Effector CD4-positive, alpha-beta T cell (primary cell): Measurements from ENCODE around the gene PCBP3.
A peak's percentile ranks its signal among the peaks of the same experiment; 100 is the strongest.

Experiments used
- DNase-seq: peaks from one replicate; pipeline ENCODE4 v3.0.0-alpha.2; 2020

The PCBP3 gene

DNA sequence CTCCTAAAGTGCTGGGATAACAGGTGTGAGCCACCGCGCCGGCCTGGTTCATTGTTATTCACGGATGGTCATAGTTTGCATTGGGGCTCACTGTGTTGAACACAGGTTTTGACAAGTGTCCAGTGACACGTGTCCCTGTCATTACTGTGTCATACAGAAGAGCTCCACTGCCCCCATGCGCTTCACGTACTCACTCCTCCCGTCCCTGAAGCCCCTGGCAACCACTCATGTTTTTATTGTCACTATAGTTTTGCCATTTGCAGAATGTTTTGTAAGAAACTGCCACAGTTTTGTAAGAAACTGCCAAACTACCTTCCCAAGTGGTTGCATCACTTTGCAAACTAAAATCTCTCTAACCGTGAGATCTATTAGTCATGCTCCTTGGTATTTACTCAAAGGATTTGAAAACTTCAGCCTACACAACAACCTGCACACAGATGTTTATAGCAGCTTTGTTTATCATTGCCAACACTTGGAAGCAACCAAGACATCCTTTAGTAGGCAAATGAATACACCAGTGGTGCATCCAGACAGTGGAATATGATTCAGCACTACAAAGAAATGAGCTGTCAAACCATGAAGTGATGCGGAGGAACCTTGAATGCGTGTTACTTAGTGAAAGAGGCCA, 174.9 kb downstream of the PCBP3 start:
- DNase-seq, result no peak

DNA sequence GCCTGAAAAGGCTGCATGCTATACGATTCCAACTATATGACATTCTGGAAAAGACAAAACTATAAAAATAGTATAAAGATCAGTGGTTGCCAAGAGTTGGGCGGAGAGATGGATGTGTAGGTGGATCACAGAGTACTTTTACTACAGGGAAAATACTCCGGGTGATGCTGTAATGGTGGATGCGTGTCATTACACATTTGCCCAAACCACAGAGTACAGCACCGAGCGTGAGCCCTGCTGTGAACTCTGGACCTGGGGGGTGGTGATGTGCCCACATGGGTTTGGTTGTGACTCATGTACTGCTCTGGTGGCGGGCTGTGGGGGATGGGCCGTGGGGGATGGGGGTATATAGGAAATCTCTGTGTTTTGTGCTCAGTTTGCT, 175.4 kb downstream of the PCBP3 start:
- peak; percentile 17 for DNase-seq

DNA sequence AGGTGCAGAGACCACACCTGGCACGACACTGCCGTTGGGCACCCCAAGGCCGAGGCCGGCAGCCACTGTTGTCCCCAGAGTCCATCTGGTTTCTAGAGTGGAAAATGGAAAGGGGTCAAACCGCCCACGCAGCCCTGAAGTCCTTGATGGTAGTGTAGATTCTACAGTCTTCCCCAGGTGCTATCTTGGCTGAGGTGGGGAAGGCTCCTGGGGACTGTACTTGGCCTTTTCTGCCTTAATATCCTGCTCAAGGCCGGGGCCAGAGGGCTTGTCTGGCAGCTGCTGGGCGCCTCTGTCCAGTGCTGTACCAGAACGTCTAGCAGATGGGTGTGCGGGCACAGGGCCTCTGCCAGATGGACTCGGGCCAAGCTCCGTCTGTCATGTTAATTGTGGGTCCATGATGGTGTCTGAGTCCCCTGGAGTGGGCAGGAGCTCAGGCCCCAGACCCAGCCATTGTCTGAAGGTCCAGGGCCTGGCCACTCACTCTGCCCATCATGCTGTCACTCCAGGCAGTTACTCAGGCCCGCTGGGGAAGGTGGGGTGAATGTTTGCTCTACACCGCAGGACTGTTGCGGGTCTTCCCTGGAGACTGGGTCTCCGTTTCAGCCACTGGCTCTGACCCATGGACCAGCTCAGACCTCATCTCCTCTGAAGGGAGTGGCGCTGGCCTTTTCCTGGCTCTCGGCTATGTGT, 176.1 kb downstream of the PCBP3 start:
- DNase-seq, result no peak

DNA sequence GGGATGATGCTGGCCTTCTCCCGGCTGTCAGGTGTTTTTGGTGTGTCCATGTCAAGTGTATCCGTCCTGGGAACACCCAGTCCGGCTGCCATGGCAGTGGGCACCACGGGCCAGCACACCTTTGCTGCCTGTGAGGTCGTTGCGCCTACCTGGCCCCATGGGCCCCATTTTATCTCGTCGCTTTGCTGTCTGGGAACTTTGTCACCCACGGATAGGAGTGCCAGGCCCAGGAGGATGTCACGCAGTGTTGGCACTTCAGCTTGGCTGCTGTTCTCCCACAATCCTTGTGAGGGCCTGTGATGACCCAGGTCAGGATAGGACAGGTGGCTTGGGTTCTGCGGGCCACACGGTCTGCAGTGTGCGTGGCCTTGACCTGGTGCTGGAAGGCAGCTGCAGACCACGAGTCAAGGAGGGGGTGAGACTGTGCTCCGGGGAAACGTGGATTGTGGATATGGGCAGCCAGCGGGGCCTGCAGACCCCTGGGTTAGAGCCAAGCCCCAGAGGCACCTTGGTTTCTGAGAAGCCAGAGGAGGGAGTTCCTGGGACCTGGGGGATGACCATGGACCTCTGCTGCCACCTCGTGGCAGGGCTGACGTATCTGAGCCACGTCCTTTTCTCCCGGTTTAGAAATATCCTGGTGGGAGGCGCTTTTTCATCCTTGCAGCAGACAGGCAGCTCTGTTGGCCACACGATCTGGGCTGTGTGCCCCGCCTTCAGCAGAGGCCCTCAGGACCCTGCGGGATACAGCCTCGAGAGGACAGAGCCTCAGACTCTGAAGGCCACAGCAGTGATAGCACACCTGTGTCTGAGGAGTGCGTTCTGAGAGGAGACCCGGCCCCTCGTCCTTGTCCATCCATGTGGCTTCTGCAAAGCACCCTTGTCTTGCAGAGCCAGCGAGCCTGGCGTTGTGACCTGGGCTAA, 176.9 kb downstream of the PCBP3 start:
- peak; percentile 78 for DNase-seq

DNA sequence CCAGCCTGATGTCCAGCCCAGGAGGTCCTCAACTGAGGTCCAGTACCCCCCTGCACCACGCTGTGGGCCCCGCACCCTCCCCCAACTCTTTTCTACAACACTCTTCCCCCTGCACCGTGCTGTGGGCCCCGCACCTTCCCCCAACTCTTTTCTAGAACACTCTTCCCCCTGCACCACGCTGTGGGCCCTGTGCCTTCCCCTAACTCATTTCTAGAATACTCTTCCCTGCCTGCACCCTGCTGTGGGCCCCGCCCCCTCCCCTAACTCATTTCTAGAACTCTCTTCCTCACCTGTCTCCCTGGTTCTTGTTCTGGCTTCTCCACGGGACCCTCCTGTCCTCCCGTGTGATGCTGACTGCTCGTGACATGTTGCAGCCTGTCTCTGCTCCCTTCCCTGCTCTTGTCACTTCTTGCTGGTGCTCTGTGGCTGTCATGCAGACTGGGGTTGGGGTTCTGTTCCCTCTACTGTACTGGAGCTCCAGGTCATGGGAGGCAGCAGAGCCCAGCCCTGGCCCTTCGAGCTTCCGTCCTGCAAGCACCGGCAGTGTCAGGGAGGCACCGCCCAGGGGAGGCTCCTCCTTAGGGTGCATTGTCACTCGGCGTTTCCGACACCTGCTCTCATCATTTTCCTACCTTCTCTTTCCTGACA, 177.9 kb downstream of the PCBP3 start:
- no peak for DNase-seq

DNA sequence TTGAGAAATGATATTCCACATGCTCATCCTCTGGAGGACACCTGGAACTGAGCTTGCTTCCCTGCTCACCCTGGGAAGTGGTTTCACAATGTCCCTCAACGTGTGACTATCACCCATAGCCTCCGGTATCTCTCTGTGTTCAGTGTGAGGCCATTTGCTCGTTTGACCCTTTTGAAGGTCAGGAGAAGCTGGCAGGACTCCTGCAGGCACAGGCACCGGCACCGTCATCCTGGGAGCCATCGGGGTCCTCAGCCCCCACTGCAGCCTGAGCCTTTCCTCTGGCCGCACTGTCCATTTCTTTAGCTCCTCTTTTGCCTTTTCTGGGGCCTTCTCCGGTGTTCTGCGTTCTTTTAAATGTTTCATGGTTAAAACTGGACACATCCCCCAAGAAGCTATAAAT, 178.5 kb downstream of the PCBP3 start:
- DNase-seq, result no peak

DNA sequence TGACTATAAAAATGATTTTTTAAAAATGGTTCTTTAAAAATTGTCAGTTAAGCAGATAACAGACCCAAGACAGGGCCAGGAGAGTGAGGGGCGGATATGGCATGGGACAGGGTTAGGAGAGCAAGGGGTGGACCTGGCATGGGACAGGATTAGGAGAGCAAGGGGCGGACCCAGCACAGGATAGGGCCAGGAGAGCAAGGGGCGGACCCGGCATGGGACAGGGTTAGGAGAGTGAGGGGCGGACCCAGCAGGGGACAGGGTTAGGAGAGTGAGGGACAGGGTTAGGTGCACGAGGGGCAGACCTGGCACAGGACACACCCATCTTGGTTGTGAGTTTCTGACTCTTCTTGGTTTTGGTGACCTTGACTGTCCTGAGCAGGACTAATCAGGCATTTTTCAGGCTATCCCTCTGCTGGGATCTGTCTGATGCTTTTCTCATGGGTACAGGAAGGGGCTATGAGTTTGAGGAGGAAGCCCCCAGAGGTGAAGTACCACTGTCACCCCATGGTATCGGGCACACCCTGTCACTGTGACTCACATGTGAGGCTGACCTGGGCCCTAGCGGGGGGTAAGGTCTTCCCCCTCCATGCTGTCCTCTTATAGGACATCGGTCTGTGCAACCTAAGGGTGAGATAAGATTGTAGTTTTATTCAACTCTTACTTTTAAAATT, 179.0 kb downstream of the PCBP3 start:
- no peak for DNase-seq

DNA sequence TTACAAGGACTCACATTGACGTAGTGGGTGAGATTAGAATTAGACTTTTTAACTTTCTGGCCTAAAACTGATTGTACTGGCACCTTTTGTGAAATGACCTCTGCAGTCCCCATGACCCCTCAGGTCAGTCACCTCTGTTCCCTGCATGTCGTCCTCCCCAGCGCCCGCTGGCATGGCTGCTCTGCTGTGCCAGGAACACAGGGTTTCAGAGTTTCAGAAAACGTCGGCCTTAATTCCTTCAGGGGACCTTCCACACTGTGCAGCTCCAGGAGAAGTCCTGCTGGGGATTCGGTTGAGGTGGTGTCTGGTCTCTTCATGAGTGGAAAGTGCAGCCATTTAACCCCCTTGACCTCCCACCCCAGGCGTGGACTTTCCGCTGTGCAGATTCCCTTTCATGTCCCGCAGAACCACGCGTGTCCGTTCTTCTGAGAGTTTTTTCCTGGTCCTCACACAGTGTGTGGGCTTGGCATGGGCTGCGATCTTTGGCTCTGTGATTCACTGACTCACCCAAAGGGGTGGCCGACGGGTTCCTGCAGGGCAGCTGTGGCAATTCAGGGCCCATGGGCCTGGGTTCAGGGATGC, 179.7 kb downstream of the PCBP3 start:
- DNase-seq, result no peak

DNA sequence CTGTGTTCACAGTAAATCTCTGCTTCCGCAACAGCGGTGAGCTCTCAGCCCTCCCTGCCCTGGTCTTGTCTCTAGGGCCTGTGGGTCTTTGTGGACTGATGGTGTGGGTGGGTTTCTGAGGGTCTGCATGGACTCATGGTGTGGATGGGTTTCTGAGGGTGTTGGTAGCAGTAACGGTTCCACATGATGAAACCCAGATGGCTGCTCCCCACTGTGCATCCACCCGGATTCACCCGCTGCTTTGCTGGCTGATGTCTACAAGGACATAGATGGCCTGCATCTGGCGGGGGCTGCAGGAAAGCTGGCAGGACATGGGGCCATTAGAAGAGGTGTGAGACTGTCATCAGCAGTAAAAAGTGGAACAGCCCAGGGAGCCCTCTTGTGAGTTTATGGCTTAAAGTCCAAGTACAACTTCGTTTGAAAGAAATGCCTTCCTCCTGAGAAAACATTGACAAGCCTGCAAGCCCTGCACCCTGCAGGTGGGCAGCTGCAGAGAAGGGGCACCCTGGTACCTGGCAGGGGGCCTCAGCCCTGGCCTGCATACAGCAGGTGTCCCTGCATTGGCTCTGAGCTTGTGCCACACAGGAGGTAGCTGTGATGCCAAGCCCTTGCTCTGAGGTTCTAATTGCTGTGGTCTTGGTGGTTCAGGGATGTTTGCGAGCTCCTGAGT, 181.2 kb downstream of the PCBP3 start:
- DNase-seq, result no peak

DNA sequence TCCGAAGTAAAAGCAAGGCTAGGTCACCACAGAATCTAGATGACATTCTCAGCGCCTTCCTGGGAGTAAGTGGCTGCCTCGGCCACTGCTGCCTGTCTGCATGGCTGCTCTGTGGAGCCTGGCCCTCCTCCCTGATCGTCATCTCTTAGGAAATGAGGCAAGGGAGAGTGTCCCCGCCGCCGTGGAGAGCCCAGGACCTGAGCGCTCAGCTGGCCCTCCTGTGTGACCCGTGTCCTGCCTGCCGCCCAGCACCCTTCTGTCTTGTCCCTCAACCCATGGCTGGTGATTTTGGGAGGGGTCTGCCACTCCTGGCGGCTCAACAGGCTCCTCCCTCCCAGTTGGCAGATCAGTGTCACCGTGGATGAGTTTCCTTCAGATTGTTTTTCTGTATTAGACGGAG, 181.7 kb downstream of the PCBP3 start:
- no peak for DNase-seq

DNA sequence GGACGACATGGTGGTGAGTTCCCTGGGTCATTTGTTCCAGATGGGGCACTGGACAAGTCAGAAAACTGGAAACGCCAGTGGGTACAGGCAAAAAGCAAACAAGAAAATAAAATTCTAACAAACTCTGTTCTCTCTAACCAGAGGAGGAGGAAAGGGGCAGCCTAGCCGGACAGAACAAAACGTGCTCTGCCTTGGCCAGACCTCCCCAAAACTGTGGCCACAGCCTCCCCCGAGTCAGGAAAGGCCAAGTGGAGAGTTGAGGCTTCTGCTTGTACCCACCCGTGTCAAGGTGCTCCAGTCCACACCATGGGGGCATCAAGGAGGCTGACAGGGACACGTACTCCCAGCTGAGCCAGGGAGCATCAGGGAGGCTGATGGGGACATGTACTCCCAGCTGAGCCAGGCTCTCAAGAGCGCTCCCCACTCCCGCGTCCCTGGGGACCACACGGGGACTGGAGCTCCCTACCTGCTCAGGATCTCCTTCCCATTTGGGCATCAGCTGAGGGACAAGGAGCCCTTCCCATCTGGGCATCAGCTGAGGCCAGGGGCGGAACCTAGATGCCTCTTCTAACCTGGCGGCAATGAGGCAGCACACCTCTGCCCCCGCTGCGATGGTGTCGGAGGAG, 183.3 kb downstream of the PCBP3 start:
- no peak for DNase-seq

DNA sequence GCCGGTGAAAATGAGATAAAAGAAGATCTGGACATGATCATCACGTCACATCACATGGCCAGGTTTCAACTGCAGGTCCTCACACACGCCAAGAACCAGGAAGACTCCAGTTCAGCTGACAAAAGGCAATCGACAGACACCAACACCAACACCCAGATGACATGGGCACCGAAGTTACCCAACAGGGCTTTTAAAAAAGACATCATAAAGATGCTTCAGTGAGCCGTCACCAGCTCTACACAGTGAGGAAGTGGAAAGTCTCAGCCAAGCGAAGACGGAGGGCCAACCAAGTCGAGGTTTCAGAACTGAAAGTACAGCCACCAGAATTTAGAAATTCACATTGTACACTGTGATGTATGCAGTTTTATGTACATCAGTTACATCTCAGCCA, 183.8 kb downstream of the PCBP3 start:
- DNase-seq, result no peak

DNA sequence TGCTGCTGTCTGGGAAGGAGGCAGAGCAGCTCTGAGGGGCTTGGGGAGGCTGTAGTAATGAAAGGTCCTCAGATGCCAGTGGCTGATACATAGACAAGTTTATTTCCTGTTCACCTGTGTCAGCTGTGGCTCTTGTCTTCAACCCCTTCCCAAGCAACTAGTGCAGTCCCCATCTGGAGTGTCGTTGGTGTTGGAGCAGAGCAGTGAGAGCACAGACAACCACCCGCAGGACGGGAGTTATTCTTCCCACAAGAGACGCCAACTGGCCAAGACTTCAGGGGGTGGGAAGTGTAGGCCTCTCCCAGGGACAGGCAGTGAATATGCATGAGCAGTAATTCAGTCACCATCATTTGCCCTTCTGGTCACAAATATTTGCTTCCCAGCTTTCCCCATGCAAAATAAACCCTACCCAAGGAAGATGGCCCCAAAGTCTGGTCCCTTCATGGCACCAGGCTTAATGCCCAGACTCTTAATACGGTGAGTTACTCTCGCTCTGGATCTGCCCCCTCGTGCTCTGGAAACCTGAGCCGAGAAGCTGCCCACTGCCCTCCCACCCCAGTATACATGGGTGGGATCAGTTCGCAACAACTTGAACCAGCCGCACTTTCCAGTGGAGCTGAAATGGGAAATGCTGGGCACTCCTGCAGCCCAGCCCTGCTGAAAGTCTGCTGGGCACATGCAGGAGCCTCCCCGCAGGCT, 184.5 kb downstream of the PCBP3 start:
- DNase-seq, result no peak

DNA sequence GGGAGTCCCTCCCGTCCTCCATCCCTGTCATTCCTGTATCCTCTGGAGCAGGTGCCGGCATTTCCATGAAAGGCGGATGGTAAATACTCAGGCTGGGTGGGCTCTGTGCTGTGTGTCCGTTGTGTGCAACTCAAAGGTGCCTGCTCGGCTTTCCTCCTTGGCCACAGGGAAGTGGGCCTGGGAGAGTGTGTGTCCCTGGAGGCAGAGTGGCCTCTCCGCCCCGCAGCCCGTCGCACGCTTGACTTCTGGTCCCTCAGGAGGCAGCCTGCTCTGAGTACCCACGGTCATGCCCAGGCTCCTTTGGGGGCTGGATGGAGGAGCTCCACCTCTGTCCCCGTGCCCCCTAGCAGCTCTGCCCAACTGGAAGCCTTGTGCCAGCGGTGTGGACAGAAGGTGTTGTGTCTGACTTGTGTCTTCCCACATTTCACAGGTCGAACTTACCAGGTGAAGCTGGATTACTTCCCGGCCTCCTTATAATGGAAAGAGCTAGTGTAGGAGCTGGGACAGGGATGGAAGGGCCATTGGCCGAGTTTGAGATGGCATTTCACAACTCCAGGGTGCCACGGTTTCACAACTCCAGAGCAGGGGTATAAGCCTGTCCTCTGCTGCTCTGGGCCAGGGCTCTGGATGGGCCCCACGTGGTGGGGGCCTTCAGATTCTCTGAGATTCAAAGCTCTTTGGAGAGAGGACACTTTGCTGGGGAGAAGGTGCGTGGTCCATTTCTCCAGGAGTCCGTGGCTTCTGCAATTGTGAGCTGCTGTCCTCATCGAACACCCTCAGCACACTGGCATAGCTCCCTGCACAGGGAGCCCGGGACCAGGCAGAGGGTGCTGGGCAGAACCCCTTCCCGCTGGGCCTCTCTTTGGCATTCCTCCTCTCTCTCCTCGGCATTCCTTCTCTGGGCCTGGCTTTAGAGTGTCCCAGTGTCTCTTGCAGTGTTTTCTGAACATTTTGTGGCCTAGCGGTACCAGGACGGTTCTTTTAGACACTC, 185.3 kb downstream of the PCBP3 start:
- no peak for DNase-seq

DNA sequence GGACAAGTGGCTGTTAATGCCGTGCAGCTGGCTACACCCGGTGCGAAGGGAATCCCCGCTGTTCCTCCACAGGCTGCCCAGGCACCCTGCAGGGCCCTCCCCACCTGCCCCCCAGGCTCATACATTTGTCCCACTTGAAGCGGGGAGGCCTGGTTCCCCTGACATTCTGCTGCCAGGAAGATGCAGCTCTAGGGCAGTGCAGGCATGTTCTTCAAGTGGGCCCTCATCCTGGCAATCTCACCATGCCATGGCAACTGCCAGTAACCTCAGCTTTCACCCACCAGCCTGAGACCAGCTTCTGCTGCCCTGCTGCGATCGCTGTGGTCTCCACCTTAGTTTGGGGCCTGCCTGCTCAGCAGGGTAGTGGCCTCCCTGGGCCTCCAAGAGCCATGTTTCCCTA, 186.1 kb downstream of the PCBP3 start:
- DNase-seq, result no peak

DNA sequence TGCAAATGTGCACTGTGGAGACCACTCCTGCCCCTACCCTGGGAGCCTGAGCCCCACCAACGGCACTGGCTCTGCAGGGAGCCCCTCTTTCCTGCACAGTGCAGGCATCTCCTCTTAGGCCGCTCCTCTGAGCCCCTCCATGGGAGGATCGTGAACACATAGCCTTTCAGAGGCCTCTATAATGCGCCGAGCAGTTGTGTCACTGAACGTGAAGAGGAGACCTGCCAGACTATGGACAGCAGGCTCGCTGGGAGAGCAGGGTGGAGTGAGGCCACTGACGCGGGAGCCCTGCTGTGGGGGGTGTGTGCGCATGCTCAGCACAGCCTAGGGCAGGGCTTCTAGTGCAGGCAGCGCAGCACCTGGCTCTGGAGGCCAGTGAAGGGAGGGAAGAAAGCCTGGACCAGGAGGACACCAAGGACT, 186.7 kb downstream of the PCBP3 start:
- no peak for DNase-seq

DNA sequence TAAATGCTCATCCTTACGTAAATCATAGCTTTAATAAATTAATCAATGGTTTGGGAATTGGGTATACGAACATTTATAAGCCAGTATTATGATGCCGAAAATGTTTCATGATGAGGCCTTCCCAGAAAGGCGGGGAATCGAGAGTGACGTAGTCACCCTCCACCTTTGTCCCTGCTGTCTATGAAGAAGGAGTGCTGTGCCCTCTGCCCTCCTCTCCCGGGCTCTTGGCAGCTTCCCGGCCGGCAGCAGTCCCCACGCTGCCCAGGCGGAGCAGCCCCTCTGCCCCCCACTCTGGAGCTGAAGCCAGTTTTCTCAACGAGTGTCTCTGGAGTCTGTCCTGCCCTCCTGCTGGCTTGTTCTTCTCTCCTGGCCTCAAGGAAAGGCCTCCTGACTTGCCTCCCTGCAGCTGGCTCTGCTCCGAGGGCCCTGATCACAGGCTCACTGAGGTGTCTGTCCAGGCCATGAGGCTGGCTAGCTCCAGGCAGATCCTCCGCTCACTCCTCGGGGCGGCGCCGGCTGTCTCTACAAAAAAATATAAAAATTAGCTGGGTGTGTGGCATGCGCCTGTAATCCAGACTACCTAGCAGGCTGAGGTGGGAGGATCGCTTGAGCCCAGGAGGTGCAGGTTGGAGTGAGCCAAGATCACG, 187.3 kb downstream of the PCBP3 start:
- DNase-seq, result no peak

DNA sequence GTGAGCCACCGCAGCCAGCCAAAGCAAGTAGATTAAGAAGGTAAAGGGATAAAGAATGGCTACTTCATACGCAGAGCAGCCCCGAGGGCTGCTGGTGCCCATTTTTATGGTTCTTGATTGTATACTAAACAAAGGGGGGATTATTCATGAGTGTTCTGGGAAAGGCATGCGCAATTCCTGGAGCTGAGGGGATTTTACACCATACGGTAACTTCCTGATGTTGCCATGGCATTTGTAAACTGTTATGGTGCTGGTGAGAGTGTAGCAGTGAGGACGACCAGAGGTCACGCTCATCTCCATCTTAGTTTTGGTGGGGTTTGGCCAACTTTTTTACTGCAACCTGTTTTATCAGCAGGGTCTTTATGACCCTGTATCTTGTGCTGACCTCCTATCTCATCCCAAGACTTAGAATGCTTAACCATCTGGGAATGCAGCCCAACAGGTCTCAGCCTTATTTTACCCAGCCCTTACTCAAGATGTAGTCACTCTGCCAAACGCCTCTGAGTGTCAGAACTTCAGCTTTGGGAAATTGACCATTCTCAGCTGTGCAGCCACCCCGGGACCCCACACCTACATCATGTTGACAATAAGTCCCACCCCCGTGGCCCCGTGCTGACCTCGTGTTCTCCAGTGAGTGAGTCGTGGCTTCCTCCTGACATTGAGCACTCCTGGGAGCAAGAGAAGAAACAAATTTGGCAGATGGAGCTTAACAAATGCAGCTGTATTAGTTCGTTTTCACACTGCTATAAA, 188.6 kb downstream of the PCBP3 start:
- no peak for DNase-seq
